ENCODE data around the gene DNHD1. TPM values are rescaled to one million over a fixed set of nuclear protein-coding genes. Genes with fewer than 3 reads are reported as not detected.

The DNHD1 gene
- total and polyA plus RNA-seq, 2 of the 13 experiments (the other 11 are each of a cell fraction or from before 2014, with no cell fraction given) = 2.7 to 9.3 TPM

GRCh38 chr11:6612213-6613041 lies 115.3 kb downstream of the DNHD1 start, which contains the start of gene TAF10 (continued):
- TF ChIP-seq, protein P1, sequence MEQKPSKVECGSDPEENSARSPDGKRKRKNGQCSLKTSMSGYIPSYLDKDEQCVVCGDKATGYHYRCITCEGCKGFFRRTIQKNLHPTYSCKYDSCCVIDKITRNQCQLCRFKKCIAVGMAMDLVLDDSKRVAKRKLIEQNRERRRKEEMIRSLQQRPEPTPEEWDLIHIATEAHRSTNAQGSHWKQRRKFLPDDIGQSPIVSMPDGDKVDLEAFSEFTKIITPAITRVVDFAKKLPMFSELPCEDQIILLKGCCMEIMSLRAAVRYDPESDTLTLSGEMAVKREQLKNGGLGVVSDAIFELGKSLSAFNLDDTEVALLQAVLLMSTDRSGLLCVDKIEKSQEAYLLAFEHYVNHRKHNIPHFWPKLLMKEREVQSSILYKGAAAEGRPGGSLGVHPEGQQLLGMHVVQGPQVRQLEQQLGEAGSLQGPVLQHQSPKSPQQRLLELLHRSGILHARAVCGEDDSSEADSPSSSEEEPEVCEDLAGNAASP (CRISPR knock-in tag; IDR thresholded peaks at IDR 0.05; ENCODE audit: borderline replicate concordance) = peak; percentile 22; the same call in 1 of the 2 replicates
- TF ChIP-seq TEF (CRISPR knock-in tag; IDR thresholded peaks at IDR 0.05) (no peak), ZNF569 (CRISPR knock-in tag; IDR thresholded peaks at IDR 0.05; ENCODE audit: borderline replicate concordance) (no peak), GTF2F1 (IDR thresholded peaks at IDR 0.05; ENCODE audit: low read length) (no peak), PHF20 (CRISPR knock-in tag; IDR thresholded peaks at IDR 0.05) (peak; percentile 81), ZNF230 (CRISPR knock-in tag; IDR thresholded peaks at IDR 0.05) (peak; percentile 79; the same call in 1 of the 2 replicates), ZGPAT (CRISPR knock-in tag; IDR thresholded peaks at IDR 0.05) (peak; percentile 82), ZNF343 (CRISPR knock-in tag; IDR thresholded peaks at IDR 0.05) (peak; percentile 83; the same call in 1 of the 2 replicates), ZNF644 (CRISPR knock-in tag; IDR thresholded peaks at IDR 0.05; ENCODE audit: low read depth) (no peak), ZNF274 (CRISPR knock-in tag; IDR thresholded peaks at IDR 0.05) (peak; percentile 81), SMAD3 (CRISPR knock-in tag; IDR thresholded peaks at IDR 0.05) (no peak), GATA4 (IDR thresholded peaks at IDR 0.05; ENCODE audit: borderline replicate concordance, low read depth) (0 out of 2 replicates have a peak, but pooled peaks have one; percentile 59), RBAK (CRISPR knock-in tag; IDR thresholded peaks at IDR 0.05) (peak; percentile 33; the same call in 1 of the 2 replicates), MXD3 (CRISPR knock-in tag; IDR thresholded peaks at IDR 0.05) (no peak), ZSCAN30 (CRISPR knock-in tag; IDR thresholded peaks at IDR 0.05) (no peak), ZNF350 (CRISPR knock-in tag; IDR thresholded peaks at IDR 0.05; ENCODE audit: borderline replicate concordance, low read depth) (peak; percentile 57; the same call in 1 of the 2 replicates), SRSF1 (optimal IDR thresholded peaks at IDR 0.05; ENCODE audit: low read depth, low read length) (peak; percentile 44), ZNF563 (CRISPR knock-in tag; IDR thresholded peaks at IDR 0.05) (no peak), ZNF232 (CRISPR knock-in tag; IDR thresholded peaks at IDR 0.05; ENCODE audit: borderline replicate concordance) (0 out of 2 replicates have a peak, but pooled peaks have one; percentile 26), YEATS4 (CRISPR knock-in tag; IDR thresholded peaks at IDR 0.05; ENCODE audit: borderline replicate concordance) (peak; percentile 87)
- TF ChIP-seq, protein P2, sequence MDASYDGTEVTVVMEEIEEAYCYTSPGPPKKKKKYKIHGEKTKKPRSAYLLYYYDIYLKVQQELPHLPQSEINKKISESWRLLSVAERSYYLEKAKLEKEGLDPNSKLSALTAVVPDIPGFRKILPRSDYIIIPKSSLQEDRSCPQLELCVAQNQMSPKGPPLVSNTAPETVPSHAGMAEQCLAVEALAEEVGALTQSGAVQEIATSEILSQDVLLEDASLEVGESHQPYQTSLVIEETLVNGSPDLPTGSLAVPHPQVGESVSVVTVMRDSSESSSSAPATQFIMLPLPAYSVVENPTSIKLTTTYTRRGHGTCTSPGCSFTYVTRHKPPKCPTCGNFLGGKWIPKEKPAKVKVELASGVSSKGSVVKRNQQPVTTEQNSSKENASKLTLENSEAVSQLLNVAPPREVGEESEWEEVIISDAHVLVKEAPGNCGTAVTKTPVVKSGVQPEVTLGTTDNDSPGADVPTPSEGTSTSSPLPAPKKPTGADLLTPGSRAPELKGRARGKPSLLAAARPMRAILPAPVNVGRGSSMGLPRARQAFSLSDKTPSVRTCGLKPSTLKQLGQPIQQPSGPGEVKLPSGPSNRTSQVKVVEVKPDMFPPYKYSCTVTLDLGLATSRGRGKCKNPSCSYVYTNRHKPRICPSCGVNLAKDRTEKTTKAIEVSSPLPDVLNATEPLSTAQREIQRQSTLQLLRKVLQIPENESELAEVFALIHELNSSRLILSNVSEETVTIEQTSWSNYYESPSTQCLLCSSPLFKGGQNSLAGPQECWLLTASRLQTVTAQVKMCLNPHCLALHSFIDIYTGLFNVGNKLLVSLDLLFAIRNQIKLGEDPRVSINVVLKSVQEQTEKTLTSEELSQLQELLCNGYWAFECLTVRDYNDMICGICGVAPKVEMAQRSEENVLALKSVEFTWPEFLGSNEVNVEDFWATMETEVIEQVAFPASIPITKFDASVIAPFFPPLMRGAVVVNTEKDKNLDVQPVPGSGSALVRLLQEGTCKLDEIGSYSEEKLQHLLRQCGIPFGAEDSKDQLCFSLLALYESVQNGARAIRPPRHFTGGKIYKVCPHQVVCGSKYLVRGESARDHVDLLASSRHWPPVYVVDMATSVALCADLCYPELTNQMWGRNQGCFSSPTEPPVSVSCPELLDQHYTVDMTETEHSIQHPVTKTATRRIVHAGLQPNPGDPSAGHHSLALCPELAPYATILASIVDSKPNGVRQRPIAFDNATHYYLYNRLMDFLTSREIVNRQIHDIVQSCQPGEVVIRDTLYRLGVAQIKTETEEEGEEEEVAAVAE (CRISPR knock-in tag; IDR thresholded peaks at IDR 0.05; ENCODE audit: borderline replicate concordance) = 0 out of 2 replicates have a peak, but pooled peaks have one; percentile 22

Measured in HepG2 (cell line).